Astrocyte (in vitro differentiated cells and primary cell): ENCODE measurements around the gene KCND2. TPM values are rescaled to one million over a fixed set of nuclear protein-coding genes. Genes with fewer than 3 reads are reported as not detected.

Source experiments
- DNase-seq: peaks from one replicate; pipeline ENCODE4 v3.0.0-alpha.2; 2010; ENCODE audit warnings: low read depth
- FAIRE-seq: peaks from 2 replicates; lab custom pipeline; 2011; peaks lifted over from hg19 to GRCh38; lab: Jason Lieb, UNC
- H2AFZ ChIP-seq: 2 replicates; pipeline ENCODE4 v1.6.0; 2012; ENCODE audit warnings: low read depth, low read length, inconsistent platforms
- H3K27ac ChIP-seq: 2 replicates; pipeline ENCODE4 v1.5.1; 2011; ENCODE audit warnings: low read depth, low read length, inconsistent platforms
- H3K27me3 ChIP-seq: 2 replicates; pipeline ENCODE4 v1.6.0; 2011; ENCODE audit warnings: low read length, inconsistent platforms; ENCODE audit not compliant: insufficient read depth
- H3K36me3 ChIP-seq: 2 replicates; pipeline ENCODE4 v1.5.1; 2011; ENCODE audit warnings: low read length, inconsistent platforms; ENCODE audit not compliant: insufficient read depth
- H3K4me1 ChIP-seq: 2 replicates; pipeline ENCODE4 v1.5.1; 2011; ENCODE audit warnings: low read length, inconsistent platforms; ENCODE audit not compliant: insufficient read depth
- H3K4me2 ChIP-seq: 2 replicates; pipeline ENCODE4 v1.6.0; 2012; ENCODE audit warnings: low read length, inconsistent platforms
- H3K4me3 ChIP-seq: 2 replicates; pipeline ENCODE4 v1.5.1; 2011; ENCODE audit warnings: low read depth, mild to moderate bottlenecking, low read length, inconsistent platforms; ENCODE audit not compliant: insufficient read depth
- H3K79me2 ChIP-seq: 2 replicates; pipeline ENCODE4 v1.6.0; 2012; ENCODE audit warnings: mild to moderate bottlenecking, low read length, inconsistent platforms; ENCODE audit not compliant: insufficient read depth
- H3K9ac ChIP-seq: 2 replicates; pipeline ENCODE4 v1.6.0; 2012; ENCODE audit warnings: mild to moderate bottlenecking, low read length, inconsistent platforms
- H3K9me3 ChIP-seq: 2 replicates; pipeline ENCODE4 v1.5.1; 2012; ENCODE audit warnings: low read depth, mild to moderate bottlenecking, low read length, inconsistent platforms; ENCODE audit not compliant: insufficient read depth
- H4K20me1 ChIP-seq: 2 replicates; pipeline ENCODE4 v1.6.0; 2012; ENCODE audit warnings: low read length, inconsistent platforms; ENCODE audit not compliant: insufficient read depth
- H3K27ac Mint-ChIP-seq: one replicate; pipeline ENCODE4 v1.8.0; 2021; ENCODE audit warnings: mild to moderate bottlenecking, mixed read lengths; ENCODE audit not compliant: unreplicated experiment
- H3K27me3 Mint-ChIP-seq: one replicate; pipeline ENCODE4 v1.8.0; 2021; ENCODE audit warnings: low read depth, mixed read lengths; ENCODE audit not compliant: unreplicated experiment
- H3K36me3 Mint-ChIP-seq: one replicate; pipeline ENCODE4 v1.8.0; 2021; ENCODE audit warnings: low read depth, mixed read lengths; ENCODE audit not compliant: unreplicated experiment
- H3K4me1 Mint-ChIP-seq: one replicate; pipeline ENCODE4 v1.8.0; 2021; ENCODE audit warnings: low read depth, mixed read lengths; ENCODE audit not compliant: unreplicated experiment
- H3K4me3 Mint-ChIP-seq: one replicate; pipeline ENCODE4 v1.8.0; 2021; ENCODE audit warnings: mild to moderate bottlenecking, moderate library complexity, mixed read lengths; ENCODE audit not compliant: unreplicated experiment
- H3K9me3 Mint-ChIP-seq: one replicate; pipeline ENCODE4 v1.8.0; 2021; ENCODE audit warnings: mild to moderate bottlenecking, mixed read lengths; ENCODE audit not compliant: unreplicated experiment
- EZH2 ChIP-seq: IDR thresholded peaks from 2 replicates; pipeline ENCODE4 v1.6.1; 2012; ENCODE audit warnings: mild to moderate bottlenecking, low read length, inconsistent platforms; ENCODE audit not compliant: insufficient read depth
- total RNA-seq: library from RNA; stranded (reverse); gene quantifications from 2 replicates; pipeline ENCODE4 v1.2.1, GENCODE V29; 2021
- TF ChIP-seq, protein P1 (sequence below): IDR thresholded peaks from 2 replicates; pipeline ENCODE4 v1.5.1; 2011; ENCODE audit warnings: low read depth, mild to moderate bottlenecking, inconsistent platforms, low read length, moderate library complexity; ENCODE audit not compliant: insufficient read depth

KCND2 gene
- total RNA-seq, 1 donor from 2014 or later = 0.30 TPM

DNA sequence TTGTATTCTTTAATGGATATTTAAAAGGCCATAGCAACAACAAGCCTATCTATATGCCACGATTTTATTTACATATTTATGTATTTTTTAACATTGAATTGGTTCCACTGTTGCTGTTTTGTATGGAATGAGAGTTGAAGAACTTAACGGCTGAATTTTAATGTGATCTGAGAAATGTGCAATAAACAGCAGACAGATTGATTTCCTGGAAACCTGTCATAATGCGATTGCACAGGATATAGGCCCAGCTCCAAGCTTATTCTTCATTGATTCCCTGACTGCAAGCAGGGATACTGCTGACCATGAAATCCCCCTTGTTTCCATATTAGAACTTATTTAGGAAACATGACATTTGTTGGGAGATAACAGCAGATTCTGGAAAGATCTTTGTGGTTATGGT is 195.6 kb downstream of the KCND2 start:
- Mint-ChIP-seq H3K36me3 (no peaks in the 10 kb centered on the region), H3K4me1 (no peaks in the 10 kb centered on the region), H3K9me3 (no peaks in the 10 kb centered on the region), H3K4me3 (no peak overlapping the region), H3K27me3 (no peaks in the 10 kb centered on the region), H3K27ac (no peak overlapping the region)
- Histone ChIP-seq H3K9ac (no peak overlapping the region), H3K27ac (no peak overlapping the region), H3K27me3 (no peaks in the 10 kb centered on the region), H3K4me2 (no peak overlapping the region), H4K20me1 (no peaks in the 10 kb centered on the region), H3K4me1 (no peaks in the 10 kb centered on the region), H3K36me3 (no peaks in the 10 kb centered on the region), H2AFZ (no peak overlapping the region), H3K79me2 (no peaks in the 10 kb centered on the region), H3K9me3 (no peaks in the 10 kb centered on the region), H3K4me3 (no peak overlapping the region)
- FAIRE-seq (no peak), DNase-seq (no peak)
- TF ChIP-seq EZH2 = no peak
- TF ChIP-seq, protein P1, sequence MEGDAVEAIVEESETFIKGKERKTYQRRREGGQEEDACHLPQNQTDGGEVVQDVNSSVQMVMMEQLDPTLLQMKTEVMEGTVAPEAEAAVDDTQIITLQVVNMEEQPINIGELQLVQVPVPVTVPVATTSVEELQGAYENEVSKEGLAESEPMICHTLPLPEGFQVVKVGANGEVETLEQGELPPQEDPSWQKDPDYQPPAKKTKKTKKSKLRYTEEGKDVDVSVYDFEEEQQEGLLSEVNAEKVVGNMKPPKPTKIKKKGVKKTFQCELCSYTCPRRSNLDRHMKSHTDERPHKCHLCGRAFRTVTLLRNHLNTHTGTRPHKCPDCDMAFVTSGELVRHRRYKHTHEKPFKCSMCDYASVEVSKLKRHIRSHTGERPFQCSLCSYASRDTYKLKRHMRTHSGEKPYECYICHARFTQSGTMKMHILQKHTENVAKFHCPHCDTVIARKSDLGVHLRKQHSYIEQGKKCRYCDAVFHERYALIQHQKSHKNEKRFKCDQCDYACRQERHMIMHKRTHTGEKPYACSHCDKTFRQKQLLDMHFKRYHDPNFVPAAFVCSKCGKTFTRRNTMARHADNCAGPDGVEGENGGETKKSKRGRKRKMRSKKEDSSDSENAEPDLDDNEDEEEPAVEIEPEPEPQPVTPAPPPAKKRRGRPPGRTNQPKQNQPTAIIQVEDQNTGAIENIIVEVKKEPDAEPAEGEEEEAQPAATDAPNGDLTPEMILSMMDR = no peak

DNA sequence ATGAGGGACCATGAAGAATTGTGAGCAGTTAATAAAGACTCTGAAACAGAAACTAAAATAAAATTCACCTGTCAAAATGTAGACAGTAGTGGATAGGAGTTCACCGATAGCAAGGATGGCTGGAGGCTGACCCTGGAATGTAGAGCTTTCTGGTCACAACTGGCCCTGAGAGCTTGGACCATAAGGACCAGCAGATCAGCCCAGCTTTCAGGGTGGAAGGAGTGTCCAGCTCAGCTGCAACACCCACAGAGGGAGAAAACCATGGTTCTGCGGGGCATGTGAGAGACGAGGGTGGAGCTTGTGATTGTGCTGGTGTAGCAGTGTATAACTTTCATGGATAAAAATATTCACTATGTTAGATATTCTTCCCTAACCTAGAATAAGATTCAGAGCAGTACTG is 199.9 kb downstream of the KCND2 start:
- TF ChIP-seq EZH2 = no peak
- TF ChIP-seq, protein P1 = no peak
- H2AFZ ChIP-seq = no peak overlapping the region
- H3K4me1 ChIP-seq = no peaks in the 10 kb centered on the region
- no peaks in the 10 kb centered on the region for H3K9me3 Mint-ChIP-seq
- no peak overlapping the region for H3K4me3 Mint-ChIP-seq
- FAIRE-seq (no peak), DNase-seq (no peak)
- H3K4me1 Mint-ChIP-seq = no peaks in the 10 kb centered on the region
- H3K9ac ChIP-seq = no peak overlapping the region
- H3K27me3 ChIP-seq = no peaks in the 10 kb centered on the region
- H3K27ac Mint-ChIP-seq = no peak overlapping the region
- no peaks in the 10 kb centered on the region for H3K9me3 ChIP-seq
- H3K79me2 ChIP-seq = no peaks in the 10 kb centered on the region
- no peaks in the 10 kb centered on the region for H4K20me1 ChIP-seq
- H3K36me3 Mint-ChIP-seq = no peaks in the 10 kb centered on the region
- H3K4me3 ChIP-seq = no peak overlapping the region
- no peak overlapping the region for H3K4me2 ChIP-seq
- no peaks in the 10 kb centered on the region for H3K36me3 ChIP-seq
- H3K27ac ChIP-seq = no peak overlapping the region
- no peaks in the 10 kb centered on the region for H3K27me3 Mint-ChIP-seq

DNA sequence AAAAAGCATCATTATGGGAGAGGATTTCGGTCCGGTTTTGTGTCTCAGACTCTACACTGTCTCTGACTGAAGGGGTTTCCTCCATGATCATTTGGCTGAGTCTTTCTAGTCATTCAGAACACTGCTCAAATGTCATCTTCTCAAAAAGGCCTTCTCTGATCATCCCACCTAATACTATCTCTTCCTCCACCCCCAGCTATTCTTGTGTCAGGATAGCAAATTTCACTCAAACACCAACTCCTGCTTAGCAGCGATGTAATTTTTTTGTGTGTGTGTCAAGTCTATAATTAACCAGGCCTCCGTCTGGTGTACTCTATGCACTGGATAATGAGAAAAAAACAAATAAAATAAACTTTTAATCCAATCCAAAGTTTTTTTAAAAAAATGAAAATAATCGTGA is 200.4 kb downstream of the KCND2 start:
- no peak overlapping the region for H3K4me3 Mint-ChIP-seq
- no peaks in the 10 kb centered on the region for H3K36me3 Mint-ChIP-seq
- no peak overlapping the region for H3K4me3 ChIP-seq
- no peaks in the 10 kb centered on the region for H3K4me1 Mint-ChIP-seq
- no peaks in the 10 kb centered on the region for H3K9me3 ChIP-seq
- H3K4me2 ChIP-seq = no peak overlapping the region
- no peak overlapping the region for H3K9ac ChIP-seq
- H2AFZ ChIP-seq = no peak overlapping the region
- H3K36me3 ChIP-seq = no peaks in the 10 kb centered on the region
- H3K27me3 ChIP-seq = no peaks in the 10 kb centered on the region
- no peaks in the 10 kb centered on the region for H3K79me2 ChIP-seq
- H3K9me3 Mint-ChIP-seq = no peaks in the 10 kb centered on the region
- H3K27ac Mint-ChIP-seq = no peak overlapping the region
- no peaks in the 10 kb centered on the region for H3K4me1 ChIP-seq
- no peak for DNase-seq
- no peak for FAIRE-seq
- H3K27me3 Mint-ChIP-seq = no peaks in the 10 kb centered on the region
- no peak overlapping the region for H3K27ac ChIP-seq
- TF ChIP-seq EZH2 = no peak
- TF ChIP-seq, protein P1 = no peak
- no peaks in the 10 kb centered on the region for H4K20me1 ChIP-seq
